ENCODE results near the gene RXRA. TPM values are rescaled to one million over a fixed set of nuclear protein-coding genes. Genes with fewer than 3 reads are reported as not detected.

RXRA gene
- total and polyA plus RNA-seq, 2 of the 4 experiments (the other 2 are of a cell fraction), result 7.5 to 17.9 TPM

DNA sequence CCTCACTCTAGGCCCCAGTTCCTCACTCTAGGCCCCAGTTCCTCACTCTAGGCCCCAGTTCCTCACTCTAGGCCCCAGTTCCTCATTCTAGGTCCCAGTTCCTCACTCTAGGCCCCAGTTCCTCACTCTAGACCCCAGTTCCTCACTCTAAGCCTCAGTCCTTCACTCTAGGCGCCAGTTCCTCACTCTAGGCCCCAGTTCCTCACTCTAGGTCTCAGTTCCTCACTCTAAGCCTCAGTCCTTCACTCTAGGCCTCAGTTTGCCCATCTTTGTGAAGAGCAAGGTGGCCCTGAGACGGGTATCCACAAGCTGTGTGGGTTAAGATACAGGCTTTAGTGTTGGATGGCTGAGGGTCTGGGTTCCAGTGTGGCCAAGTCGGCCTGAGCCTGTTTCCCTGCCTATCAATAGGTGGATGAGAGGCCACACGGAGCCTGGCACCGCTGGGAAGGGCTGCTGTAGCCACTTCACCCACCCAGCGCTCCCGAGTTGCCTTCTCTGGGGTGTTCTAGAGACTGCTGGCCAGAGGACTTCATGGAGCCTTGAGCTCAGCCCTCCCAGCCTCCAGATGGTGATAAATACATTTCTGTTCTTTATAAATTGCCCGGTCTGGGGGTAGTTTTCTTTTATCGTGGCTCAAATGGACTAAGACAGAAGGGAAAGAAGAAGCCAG is 150.2 kb downstream of the RXRA start (continued):
- TF ChIP-seq MAFK (IDR thresholded peaks at IDR 0.05; ENCODE audit: low read depth, low read length) (no peak), BHLHE40 (IDR thresholded peaks at IDR 0.05; ENCODE audit: low read depth, low read length) (no peak)
- TF ChIP-seq, protein P1, sequence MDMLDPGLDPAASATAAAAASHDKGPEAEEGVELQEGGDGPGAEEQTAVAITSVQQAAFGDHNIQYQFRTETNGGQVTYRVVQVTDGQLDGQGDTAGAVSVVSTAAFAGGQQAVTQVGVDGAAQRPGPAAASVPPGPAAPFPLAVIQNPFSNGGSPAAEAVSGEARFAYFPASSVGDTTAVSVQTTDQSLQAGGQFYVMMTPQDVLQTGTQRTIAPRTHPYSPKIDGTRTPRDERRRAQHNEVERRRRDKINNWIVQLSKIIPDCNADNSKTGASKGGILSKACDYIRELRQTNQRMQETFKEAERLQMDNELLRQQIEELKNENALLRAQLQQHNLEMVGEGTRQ (IDR thresholded peaks at IDR 0.05; ENCODE audit: low read depth, low read length), result no peak

DNA sequence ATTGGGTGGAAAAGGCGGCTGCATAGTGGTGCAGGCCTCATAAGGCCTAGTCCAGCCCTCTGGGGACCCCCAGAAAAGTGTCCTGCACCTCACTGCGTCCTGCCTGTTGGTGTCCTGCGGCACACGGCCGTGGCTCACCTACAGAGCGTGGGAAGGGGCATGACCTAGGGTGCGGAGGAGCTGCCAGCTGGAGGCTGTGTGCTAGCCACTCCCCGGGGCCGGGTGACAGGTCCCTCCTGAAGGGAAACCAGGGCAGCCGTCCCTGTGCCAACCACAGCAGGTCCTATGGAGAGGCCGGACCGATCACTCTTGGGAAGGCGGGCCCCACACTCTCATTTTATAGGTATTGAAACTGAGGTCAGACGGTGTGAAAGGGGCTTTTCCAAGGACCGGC is 150.7 kb downstream of the RXRA start:
- dilution Hi-C loops (cut with HindIII; ENCODE audit: low sequenced_read_pairs, unreplicated experiment), result no loop called here
- Histone ChIP-seq H3K56ac (ENCODE audit: extremely low read depth, insufficient read depth, low read length) (no peak overlapping the region), H3K14ac (replicated peaks; ENCODE audit: low read depth, low read length) (no peak overlapping the region), H2AK9ac (replicated peaks; ENCODE audit: low read depth, low read length, poor library complexity) (peak overlapping the region; percentile 48), H2BK120ac (ENCODE audit: low read depth, low read length) (no peak overlapping the region), H3K4me2 (ENCODE audit: low read depth, low read length) (no peak overlapping the region), H2BK15ac (ENCODE audit: low read depth, low read length) (no peak overlapping the region), H3K18ac (ENCODE audit: low read depth, low read length) (no peak overlapping the region), H4K5ac (ENCODE audit: low read depth, low read length) (no peak overlapping the region), H3K9me3 (ENCODE audit: control insufficient read depth, insufficient read depth, low read length) (no peaks in the 10 kb centered on the region; the same call in 1 of the 2 replicates), H3K36me3 (ENCODE audit: control insufficient read depth, insufficient read depth, low read length) (no peaks in the 10 kb centered on the region), H3K27ac (ENCODE audit: insufficient read depth, low read length) (no peak overlapping the region), H2BK20ac (ENCODE audit: low read depth, low read length) (no peak overlapping the region), H2AFZ (replicated peaks; ENCODE audit: low read length, poor library complexity) (peak overlapping the region; percentile 82), H4K91ac (ENCODE audit: insufficient read depth, low read depth, low read length) (0 out of 2 replicates have a peak overlapping the region, but pooled peaks have one; percentile 66), H3K9me1 (ENCODE audit: insufficient read depth, low read length) (0 out of 2 replicates have a peak, but pooled peaks cover 7% of the 10 kb centered on the region), H3K4me3 (ENCODE audit: insufficient read depth, low read depth, low read length) (no peak overlapping the region), H2AK5ac (ENCODE audit: low read depth, low read length) (0 out of 2 replicates have a peak overlapping the region, but pooled peaks have one; percentile 38), H3K27me3 (ENCODE audit: control insufficient read depth, insufficient read depth, low read length) (no peaks in the 10 kb centered on the region), H4K8ac (ENCODE audit: low read depth in 2 of 2, low read length in 2 of 2) (no peak overlapping the region; a peak in 1 of 4 replicates), H2BK5ac (ENCODE audit: low read depth, low read length, poor library complexity, severe bottlenecking) (no peak overlapping the region), H3K9ac (ENCODE audit: low read depth, low read length) (no peak overlapping the region), H3K23ac (ENCODE audit: low read depth, low read length) (no peak overlapping the region), H3K4ac (ENCODE audit: low read depth, low read length) (no peak overlapping the region), H3K79me1 (ENCODE audit: low read depth in 1 of 2, low read length in 2 of 2) (no peaks in the 10 kb centered on the region), H3K4me1 (ENCODE audit: control insufficient read depth, insufficient read depth, low read length) (peaks cover 22% of the 10 kb centered on the region), H4K20me1 (ENCODE audit: insufficient read depth, low read length) (no peaks in the 10 kb centered on the region)
- ATAC-seq (ENCODE audit: low read depth) (no peak), DNase-seq (no peak)
- intact Hi-C loops (cut with micrococcal nuclease), result no loop called here
- ChIA-PET POLR2A (ENCODE audit: unreplicated experiment) (no interaction called here), CTCF (no interaction called here)
- no TSS peak for BruUV-seq (replicated peaks)
- in situ Hi-C loops (cut with MboI; ENCODE audit: low sequenced_read_pairs), result no loop called here
- 97% methylated on average over 9 of the region's 15 CpGs; no CpG with 5 or more reads in 1 of the 2 experiments for WGBS, 2 experiments (ENCODE audit: extremely low coverage in 2 of 2, insufficient read length in 1 of 2)
- TF ChIP-seq CHD1 (IDR thresholded peaks at IDR 0.05; ENCODE audit: low read depth, low read length), result no peak
- TF ChIP-seq NFE2L2 (IDR thresholded peaks at IDR 0.05; ENCODE audit: low read depth, low read length), result no peak
- no peak for TF ChIP-seq CEBPB (IDR thresholded peaks at IDR 0.05; ENCODE audit: low read depth, low read length)
- no peak for TF ChIP-seq RCOR1 (IDR thresholded peaks at IDR 0.05; ENCODE audit: insufficient replicate concordance, low read length)
- TF ChIP-seq SMC3 (IDR thresholded peaks at IDR 0.05; ENCODE audit: low read depth, low read length), result no peak
- TF ChIP-seq, protein P2, sequence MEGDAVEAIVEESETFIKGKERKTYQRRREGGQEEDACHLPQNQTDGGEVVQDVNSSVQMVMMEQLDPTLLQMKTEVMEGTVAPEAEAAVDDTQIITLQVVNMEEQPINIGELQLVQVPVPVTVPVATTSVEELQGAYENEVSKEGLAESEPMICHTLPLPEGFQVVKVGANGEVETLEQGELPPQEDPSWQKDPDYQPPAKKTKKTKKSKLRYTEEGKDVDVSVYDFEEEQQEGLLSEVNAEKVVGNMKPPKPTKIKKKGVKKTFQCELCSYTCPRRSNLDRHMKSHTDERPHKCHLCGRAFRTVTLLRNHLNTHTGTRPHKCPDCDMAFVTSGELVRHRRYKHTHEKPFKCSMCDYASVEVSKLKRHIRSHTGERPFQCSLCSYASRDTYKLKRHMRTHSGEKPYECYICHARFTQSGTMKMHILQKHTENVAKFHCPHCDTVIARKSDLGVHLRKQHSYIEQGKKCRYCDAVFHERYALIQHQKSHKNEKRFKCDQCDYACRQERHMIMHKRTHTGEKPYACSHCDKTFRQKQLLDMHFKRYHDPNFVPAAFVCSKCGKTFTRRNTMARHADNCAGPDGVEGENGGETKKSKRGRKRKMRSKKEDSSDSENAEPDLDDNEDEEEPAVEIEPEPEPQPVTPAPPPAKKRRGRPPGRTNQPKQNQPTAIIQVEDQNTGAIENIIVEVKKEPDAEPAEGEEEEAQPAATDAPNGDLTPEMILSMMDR (conservative IDR thresholded peaks at IDR 0.05; ENCODE audit: low read depth, low read length), result no peak
- TF ChIP-seq POLR2A (IDR thresholded peaks at IDR 0.05; ENCODE audit: low read depth, low read length), result no peak
- no peak for TF ChIP-seq MAZ (IDR thresholded peaks at IDR 0.05; ENCODE audit: borderline replicate concordance, low read depth, low read length)
- TF ChIP-seq, protein P3, sequence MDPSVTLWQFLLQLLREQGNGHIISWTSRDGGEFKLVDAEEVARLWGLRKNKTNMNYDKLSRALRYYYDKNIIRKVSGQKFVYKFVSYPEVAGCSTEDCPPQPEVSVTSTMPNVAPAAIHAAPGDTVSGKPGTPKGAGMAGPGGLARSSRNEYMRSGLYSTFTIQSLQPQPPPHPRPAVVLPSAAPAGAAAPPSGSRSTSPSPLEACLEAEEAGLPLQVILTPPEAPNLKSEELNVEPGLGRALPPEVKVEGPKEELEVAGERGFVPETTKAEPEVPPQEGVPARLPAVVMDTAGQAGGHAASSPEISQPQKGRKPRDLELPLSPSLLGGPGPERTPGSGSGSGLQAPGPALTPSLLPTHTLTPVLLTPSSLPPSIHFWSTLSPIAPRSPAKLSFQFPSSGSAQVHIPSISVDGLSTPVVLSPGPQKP (IDR thresholded peaks at IDR 0.05; ENCODE audit: borderline replicate concordance, low read depth, low read length), result no peak
- TF ChIP-seq MAFK (IDR thresholded peaks at IDR 0.05; ENCODE audit: low read depth, low read length), result no peak
- TF ChIP-seq MXI1 (IDR thresholded peaks at IDR 0.05; ENCODE audit: borderline replicate concordance, low read depth, low read length), result no peak
